K562 (cell line): Measurements from ENCODE around the gene WASF2. TPM values are rescaled to one million over a fixed set of nuclear protein-coding genes. Genes with fewer than 3 reads are reported as not detected.

Experiments
- ATF7 ChIP-seq: fragments of 450-650 bp; IDR thresholded peaks from 2 replicates; pipeline ENCODE4 v1.7.1; 2014; ENCODE audit warnings: mild to moderate bottlenecking, moderate library complexity
- CREB3L1 ChIP-seq: fragments of 450-650 bp; IDR thresholded peaks from 2 replicates; pipeline ENCODE4 v1.6.1; 2014; ENCODE audit warnings: low read depth, mild to moderate bottlenecking, moderate library complexity, borderline replicate concordance
- DMBX1 ChIP-seq: fragments of 250-450 bp; sonication (Bioruptor Pico); IDR thresholded peaks from 2 replicates; pipeline ENCODE4 v1.8.0; 2022; ENCODE audit warnings: inconsistent platforms, mild to moderate bottlenecking, moderate library complexity, borderline replicate concordance
- E2F3 ChIP-seq: fragments of 250-450 bp; sonication (Bioruptor Pico); IDR thresholded peaks from 2 replicates; pipeline ENCODE4 v1.4.0; 2020; ENCODE audit warnings: mild to moderate bottlenecking
- MXI1 ChIP-seq: IDR thresholded peaks from 2 replicates; pipeline ENCODE4 v1.6.1; 2011; ENCODE audit warnings: low read depth, mild to moderate bottlenecking, improper control_type of control experiment, low read length
- PHB2 ChIP-seq: fragments of 450-650 bp; IDR thresholded peaks from 2 replicates; pipeline ENCODE4 v1.6.1; 2017; ENCODE audit warnings: low read depth
- STAG1 ChIP-seq: sonication (generic); formaldehyde crosslinking; IDR thresholded peaks from 2 replicates; pipeline ENCODE4 v1.5.0; 2020; ENCODE audit warnings: missing genetic modification reagents, borderline replicate concordance
- TAF9B ChIP-seq: fragments of 450-650 bp; IDR thresholded peaks from 2 replicates; pipeline ENCODE4 v1.6.1; 2018; ENCODE audit warnings: mild to moderate bottlenecking; ENCODE audit not compliant: partially characterized antibody
- TBL1XR1 ChIP-seq, 2 experiments: IDR thresholded peaks; 2 replicates each; pipeline ENCODE4 v1.6.1; 2012; ENCODE audit warnings: improper control_type of control experiment in 2 of 2, low read length in 2 of 2, mild to moderate bottlenecking in 1 of 2
- TCF3 ChIP-seq: sonication (generic); formaldehyde crosslinking; IDR thresholded peaks from 2 replicates; pipeline ENCODE4 v1.4.0; 2020; ENCODE audit warnings: mild to moderate bottlenecking, missing genetic modification reagents
- TCF7 ChIP-seq: sonication (generic); IDR thresholded peaks from 2 replicates; pipeline ENCODE4 v1.6.1; 2016; ENCODE audit warnings: antibody characterized with exemption, borderline replicate concordance
- THAP7 ChIP-seq: fragments of 250-450 bp; sonication (Bioruptor Pico); IDR thresholded peaks from 2 replicates; pipeline ENCODE4 v1.5.0; 2021
- TOE1 ChIP-seq, 2 experiments: fragments of 450-650 bp in 1 of 2; sonication (generic) in 1 of 2; formaldehyde crosslinking in 1 of 2; IDR thresholded peaks; 2 replicates each; pipeline versions ENCODE4 v1.7.1 to v1.8.0; 2016 to 2022; ENCODE audit warnings: borderline replicate concordance in 2 of 2, mild to moderate bottlenecking in 2 of 2, antibody characterized with exemption in 1 of 2, inconsistent platforms in 1 of 2, low read depth in 1 of 2, missing genetic modification reagents in 1 of 2, moderate library complexity in 1 of 2
- ZNF121 ChIP-seq: sonication (generic); formaldehyde crosslinking; conservative IDR thresholded peaks from 2 replicates; pipeline ENCODE4 v1.8.0; 2022; ENCODE audit warnings: missing genetic modification reagents
- ZNF212 ChIP-seq: fragments of 450-650 bp; formaldehyde crosslinking; IDR thresholded peaks from 2 replicates; pipeline ENCODE4 v1.4.0; 2020; ENCODE audit warnings: mild to moderate bottlenecking
- ZNF263 ChIP-seq: sonication (generic); formaldehyde crosslinking; IDR thresholded peaks from 2 replicates; pipeline ENCODE4 v1.8.0; 2022; ENCODE audit warnings: mild to moderate bottlenecking, missing genetic modification reagents, borderline replicate concordance
- ZNF668 ChIP-seq: fragments of 250-450 bp; sonication (Bioruptor Pico); IDR thresholded peaks from 2 replicates; pipeline ENCODE4 v1.8.0; 2022; ENCODE audit warnings: mild to moderate bottlenecking, inconsistent platforms
- polyA plus RNA-seq, 8 experiments: library from polyadenylated mRNA; depleted of rRNA in 4 of 8; stranded (reverse) in 5 of 8; unstranded in 3 of 8; fragments of >200 nt; fragmentation: Nextera tagmentation in 2 of 8; fragmentation: Illumina TruSeq in 1 of 8; extraction: Ambion mirVana in 2 of 8; extraction: Trizol in 1 of 8; gene quantifications; 2 replicates each; pipeline versions ENCODE4 v1.2.1 to v1.2.3, GENCODE V29; 2011 to 2014; ENCODE audit warnings: inconsistent platforms in 1 of 8, missing spikeins in 1 of 8
- total RNA-seq, 7 experiments: library from RNA; depleted of rRNA in 6 of 7; stranded (reverse); fragments of >200 nt in 6 of 7; fragmentation: Illumina TruSeq in 2 of 7; extraction: Trizol in 2 of 7; gene quantifications; 2 replicates each; pipeline versions ENCODE4 v1.2.1 to v1.2.3, GENCODE V29; 2011 to 2021; ENCODE audit warnings: low replicate concordance in 1 of 7
- TF ChIP-seq, protein P1 (sequence below): sonication (generic); formaldehyde crosslinking; IDR thresholded peaks from 2 replicates; pipeline ENCODE4 v1.8.0; 2022; ENCODE audit warnings: mild to moderate bottlenecking, missing genetic modification reagents

Gene WASF2
- total and polyA plus RNA-seq, 9 of the 15 experiments (the other 6 are each of a cell fraction or from before 2014, with no cell fraction given), result 8.2 to 163 (median 31.2) TPM

DNA sequence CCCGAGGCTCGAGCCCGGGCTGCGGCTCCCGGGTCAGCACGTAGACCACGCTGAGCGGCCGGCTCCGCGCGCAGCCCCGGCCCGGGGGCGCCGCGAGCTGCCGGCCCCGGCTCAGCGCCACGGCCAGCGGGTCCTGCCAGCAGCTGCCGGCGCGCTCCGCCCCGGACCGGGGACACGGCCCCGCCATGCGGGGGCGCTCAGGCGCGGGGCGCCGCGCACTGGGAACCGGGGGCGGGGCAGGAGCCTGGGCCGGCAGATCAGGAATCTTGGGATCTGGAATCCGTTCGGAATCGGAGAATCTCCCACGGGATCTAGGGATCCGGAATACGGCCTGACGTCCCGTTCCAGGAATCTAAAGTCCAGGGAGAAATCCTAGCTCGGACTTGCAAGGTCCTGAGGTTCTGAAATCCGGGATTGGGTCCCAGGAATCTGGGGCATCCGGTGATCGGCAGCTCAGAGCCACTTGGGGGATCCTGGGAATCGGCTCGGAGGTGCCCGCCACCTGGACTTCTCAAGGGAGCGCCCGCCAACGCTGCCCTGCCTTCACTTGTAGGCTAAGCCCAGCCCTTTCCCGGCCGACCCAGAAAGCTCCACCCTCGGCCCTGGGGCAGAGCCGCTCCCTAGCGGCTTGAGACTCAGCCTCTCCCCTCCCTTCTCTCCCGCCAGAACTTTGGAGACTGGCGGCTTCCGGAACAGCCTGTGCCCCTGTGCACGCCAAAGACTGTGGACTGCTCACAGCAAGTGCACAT is 123.4 kb downstream of the WASF2 start, which contains the start of gene MAP3K6 (continued):
- TF ChIP-seq TOE1 (IDR thresholded peaks at IDR 0.05; ENCODE audit: borderline replicate concordance), result peak; percentile 28; the same call in 1 of the 2 replicates
- TF ChIP-seq TOE1 (CRISPR knock-in tag; IDR thresholded peaks at IDR 0.05; ENCODE audit: borderline replicate concordance, low read depth), result no peak
- peak; percentile 16; the same call in 1 of the 2 replicates for TF ChIP-seq ZNF263 (CRISPR knock-in tag)
- TF ChIP-seq MXI1, result 0 out of 2 replicates have a peak, but pooled peaks have one; percentile 25
- TF ChIP-seq STAG1 (CRISPR knock-in tag), result 0 out of 2 replicates have a peak, but pooled peaks have one; percentile 26
- TF ChIP-seq DMBX1, result no peak
- TF ChIP-seq CREB3L1, result peak; percentile 58; the same call in 1 of the 2 replicates
- no peak for TF ChIP-seq PHB2
- TF ChIP-seq, protein P1, sequence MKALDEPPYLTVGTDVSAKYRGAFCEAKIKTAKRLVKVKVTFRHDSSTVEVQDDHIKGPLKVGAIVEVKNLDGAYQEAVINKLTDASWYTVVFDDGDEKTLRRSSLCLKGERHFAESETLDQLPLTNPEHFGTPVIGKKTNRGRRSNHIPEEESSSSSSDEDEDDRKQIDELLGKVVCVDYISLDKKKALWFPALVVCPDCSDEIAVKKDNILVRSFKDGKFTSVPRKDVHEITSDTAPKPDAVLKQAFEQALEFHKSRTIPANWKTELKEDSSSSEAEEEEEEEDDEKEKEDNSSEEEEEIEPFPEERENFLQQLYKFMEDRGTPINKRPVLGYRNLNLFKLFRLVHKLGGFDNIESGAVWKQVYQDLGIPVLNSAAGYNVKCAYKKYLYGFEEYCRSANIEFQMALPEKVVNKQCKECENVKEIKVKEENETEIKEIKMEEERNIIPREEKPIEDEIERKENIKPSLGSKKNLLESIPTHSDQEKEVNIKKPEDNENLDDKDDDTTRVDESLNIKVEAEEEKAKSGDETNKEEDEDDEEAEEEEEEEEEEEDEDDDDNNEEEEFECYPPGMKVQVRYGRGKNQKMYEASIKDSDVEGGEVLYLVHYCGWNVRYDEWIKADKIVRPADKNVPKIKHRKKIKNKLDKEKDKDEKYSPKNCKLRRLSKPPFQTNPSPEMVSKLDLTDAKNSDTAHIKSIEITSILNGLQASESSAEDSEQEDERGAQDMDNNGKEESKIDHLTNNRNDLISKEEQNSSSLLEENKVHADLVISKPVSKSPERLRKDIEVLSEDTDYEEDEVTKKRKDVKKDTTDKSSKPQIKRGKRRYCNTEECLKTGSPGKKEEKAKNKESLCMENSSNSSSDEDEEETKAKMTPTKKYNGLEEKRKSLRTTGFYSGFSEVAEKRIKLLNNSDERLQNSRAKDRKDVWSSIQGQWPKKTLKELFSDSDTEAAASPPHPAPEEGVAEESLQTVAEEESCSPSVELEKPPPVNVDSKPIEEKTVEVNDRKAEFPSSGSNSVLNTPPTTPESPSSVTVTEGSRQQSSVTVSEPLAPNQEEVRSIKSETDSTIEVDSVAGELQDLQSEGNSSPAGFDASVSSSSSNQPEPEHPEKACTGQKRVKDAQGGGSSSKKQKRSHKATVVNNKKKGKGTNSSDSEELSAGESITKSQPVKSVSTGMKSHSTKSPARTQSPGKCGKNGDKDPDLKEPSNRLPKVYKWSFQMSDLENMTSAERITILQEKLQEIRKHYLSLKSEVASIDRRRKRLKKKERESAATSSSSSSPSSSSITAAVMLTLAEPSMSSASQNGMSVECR (CRISPR knock-in tag), result peak; percentile 44; the same call in 1 of the 2 replicates
- no peak for TF ChIP-seq ZNF121 (CRISPR knock-in tag)
- peak; percentile 23; the same call in 1 of the 2 replicates for TF ChIP-seq ATF7
- TF ChIP-seq TAF9B, result no peak
- 0 out of 2 replicates have a peak, but pooled peaks have one; percentile 42 for TF ChIP-seq TCF7
- peak; percentile 80 for TF ChIP-seq E2F3
- no peak for TF ChIP-seq ZNF212 (CRISPR knock-in tag)
- TF ChIP-seq TBL1XR1 (IDR thresholded peaks at IDR 0.05; ENCODE audit: low read length in 2 of 2), result 0 out of 4 replicates have a peak, but pooled peaks of 1 of the 2 experiments have one; percentile 42
- TF ChIP-seq THAP7 (CRISPR knock-in tag), result no peak
- TF ChIP-seq ZNF668 (CRISPR knock-in tag), result 0 out of 2 replicates have a peak, but pooled peaks have one; percentile 61
- TF ChIP-seq TCF3 (CRISPR knock-in tag), result peak; percentile 18; the same call in 1 of the 2 replicates
